ENCODE data around the gene JPH4.

GRCh38 chr14:23610090-23610814 is 31.7 kb upstream of the JPH4 start:
- TF ChIP-seq CTCF (conservative IDR thresholded peaks at IDR 0.05; ENCODE audit: low read depth, low read length), result no peak
- TF ChIP-seq EZH2 (IDR thresholded peaks at IDR 0.05; ENCODE audit: borderline replicate concordance, low read depth, low read length, poor library complexity, severe bottlenecking), result no peak

Data from A673 (cell line).